Thymus (tissue), 2 donors: ENCODE data around the gene ADIRF. TPM values are rescaled to one million over a fixed set of nuclear protein-coding genes. Genes with fewer than 3 reads are reported as not detected.

Experiments used
- polyA plus RNA-seq: library from polyadenylated mRNA; stranded (reverse); fragments of 200-250 nt; gene quantifications from one replicate; pipeline ENCODE4 v1.2.3, GENCODE V29; 2013
- total RNA-seq: library from RNA; stranded (reverse); fragments of 120-200 nt; gene quantifications from one replicate; pipeline ENCODE4 v1.2.4, GENCODE V29; 2013
- donor health status: healthy.

ADIRF gene
- total and polyA plus RNA-seq, 2 donors, result 23.8 to 196 TPM

Other genes starting within 250 kb of the ADIRF start
- gene BMPR1A, start 211.9 kb upstream of the ADIRF start, total RNA-seq, result 10.4 TPM
- 5.5 TPM for gene BMPR1A, start 211.9 kb upstream of the ADIRF start, polyA plus RNA-seq
- 6.8 TPM for gene MMRN2, start 10.9 kb upstream of the ADIRF start, total RNA-seq
- 9.3 TPM for gene MMRN2, start 10.9 kb upstream of the ADIRF start, polyA plus RNA-seq
- gene SNCG, start 9.9 kb upstream of the ADIRF start, total RNA-seq, result 27.5 TPM
- 69.4 TPM for gene SNCG, start 9.9 kb upstream of the ADIRF start, polyA plus RNA-seq
- gene FAM25A, start 51.8 kb downstream of the ADIRF start, total RNA-seq, result 0.47 TPM
- 26.9 TPM for gene FAM25A, start 51.8 kb downstream of the ADIRF start, polyA plus RNA-seq
- gene GLUD1, start 126.4 kb downstream of the ADIRF start, total RNA-seq, result 93.7 TPM
- gene GLUD1, start 126.4 kb downstream of the ADIRF start, polyA plus RNA-seq, result 65.9 TPM
- gene SHLD2, start 126.7 kb downstream of the ADIRF start, total RNA-seq, result 22.3 TPM
- 17.9 TPM for gene SHLD2, start 126.7 kb downstream of the ADIRF start, polyA plus RNA-seq